C4-2B (cell line): ENCODE measurements around the gene PHACTR1.

Experiments
- H3K27ac ChIP-seq: fragments of 450-650 bp; 2 replicates; pipeline ENCODE4 v1.5.1; 2017
- ZFX ChIP-seq: fragments of 450-650 bp; IDR thresholded peaks from 2 replicates; pipeline ENCODE4 v1.6.1; 2017
- TF ChIP-seq, protein P1 (sequence below): fragments of 450-650 bp; conservative IDR thresholded peaks from 2 replicates; pipeline ENCODE4 v1.5.1; 2017; ENCODE audit warnings: mild to moderate bottlenecking

Gene PHACTR1

DNA sequence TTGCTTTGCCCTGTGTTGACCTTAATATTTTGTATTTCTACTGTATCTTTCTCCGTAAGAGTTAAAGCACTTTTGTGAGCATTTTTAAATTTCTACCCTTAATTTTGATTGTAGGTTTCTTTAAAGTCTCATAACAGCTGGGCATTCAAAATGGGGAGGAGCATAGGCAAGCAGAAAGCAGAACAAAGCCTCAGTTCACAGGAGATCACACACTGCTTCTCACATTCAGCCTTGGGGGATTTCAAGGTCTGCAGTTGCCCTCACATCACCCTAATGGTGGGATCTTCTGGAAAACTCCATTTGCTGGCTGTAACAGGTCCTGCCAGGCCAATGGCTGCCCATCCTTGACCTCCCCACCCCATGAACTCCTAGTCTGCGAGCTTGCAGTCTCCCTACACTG, 292.9 kb downstream of the PHACTR1 start:
- TF ChIP-seq, protein P1, sequence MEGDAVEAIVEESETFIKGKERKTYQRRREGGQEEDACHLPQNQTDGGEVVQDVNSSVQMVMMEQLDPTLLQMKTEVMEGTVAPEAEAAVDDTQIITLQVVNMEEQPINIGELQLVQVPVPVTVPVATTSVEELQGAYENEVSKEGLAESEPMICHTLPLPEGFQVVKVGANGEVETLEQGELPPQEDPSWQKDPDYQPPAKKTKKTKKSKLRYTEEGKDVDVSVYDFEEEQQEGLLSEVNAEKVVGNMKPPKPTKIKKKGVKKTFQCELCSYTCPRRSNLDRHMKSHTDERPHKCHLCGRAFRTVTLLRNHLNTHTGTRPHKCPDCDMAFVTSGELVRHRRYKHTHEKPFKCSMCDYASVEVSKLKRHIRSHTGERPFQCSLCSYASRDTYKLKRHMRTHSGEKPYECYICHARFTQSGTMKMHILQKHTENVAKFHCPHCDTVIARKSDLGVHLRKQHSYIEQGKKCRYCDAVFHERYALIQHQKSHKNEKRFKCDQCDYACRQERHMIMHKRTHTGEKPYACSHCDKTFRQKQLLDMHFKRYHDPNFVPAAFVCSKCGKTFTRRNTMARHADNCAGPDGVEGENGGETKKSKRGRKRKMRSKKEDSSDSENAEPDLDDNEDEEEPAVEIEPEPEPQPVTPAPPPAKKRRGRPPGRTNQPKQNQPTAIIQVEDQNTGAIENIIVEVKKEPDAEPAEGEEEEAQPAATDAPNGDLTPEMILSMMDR: no peak
- no peak for TF ChIP-seq ZFX
- H3K27ac ChIP-seq: no peak overlapping the region

DNA sequence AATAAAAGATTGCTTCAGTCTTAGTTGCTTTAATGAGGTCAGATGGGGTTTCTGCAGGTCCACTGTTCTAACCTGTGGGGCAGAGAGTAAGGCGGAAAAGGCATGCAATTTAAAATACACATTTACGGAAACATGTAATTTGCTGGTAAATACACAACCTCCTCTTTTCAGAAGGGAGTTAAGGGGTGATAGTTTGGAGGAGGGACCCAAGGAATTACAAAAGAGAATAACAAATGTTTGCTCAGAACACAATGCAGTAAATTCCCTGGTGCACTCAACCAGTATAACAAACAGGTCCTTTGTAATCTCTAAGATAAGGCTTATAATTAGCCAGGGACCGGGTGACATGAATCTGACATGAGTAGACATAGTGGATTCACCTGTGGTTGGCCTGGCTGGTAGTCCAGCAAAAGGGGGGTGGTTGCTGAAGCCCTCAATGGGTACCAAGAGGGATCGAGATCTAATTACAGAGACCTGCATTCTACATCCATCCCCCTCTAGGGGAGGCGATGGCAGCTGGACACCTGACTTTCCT, 295.1 kb downstream of the PHACTR1 start:
- TF ChIP-seq, protein P1: no peak
- TF ChIP-seq ZFX: no peak
- no peak overlapping the region for H3K27ac ChIP-seq

DNA sequence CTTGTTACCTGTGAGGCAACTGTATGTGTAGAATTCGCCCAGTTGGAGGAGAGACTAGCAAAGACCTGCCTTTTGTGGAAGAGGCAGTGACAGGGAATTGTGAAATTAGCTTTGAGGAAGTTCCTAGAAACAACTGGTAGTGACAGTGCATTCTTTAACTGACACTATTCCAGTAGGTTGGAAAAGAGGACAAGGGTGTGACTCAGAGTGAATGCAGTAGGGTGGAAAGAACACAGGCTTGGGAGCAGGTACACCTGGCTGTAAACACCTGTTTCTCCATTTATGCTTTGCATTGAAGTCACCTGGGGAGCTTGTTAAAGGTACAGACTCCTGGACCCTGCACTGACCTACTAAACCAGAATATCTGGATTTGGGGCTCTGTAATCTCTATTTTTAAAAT, 295.7 kb downstream of the PHACTR1 start:
- no peak for TF ChIP-seq ZFX
- TF ChIP-seq, protein P1: no peak
- no peak overlapping the region for H3K27ac ChIP-seq

DNA sequence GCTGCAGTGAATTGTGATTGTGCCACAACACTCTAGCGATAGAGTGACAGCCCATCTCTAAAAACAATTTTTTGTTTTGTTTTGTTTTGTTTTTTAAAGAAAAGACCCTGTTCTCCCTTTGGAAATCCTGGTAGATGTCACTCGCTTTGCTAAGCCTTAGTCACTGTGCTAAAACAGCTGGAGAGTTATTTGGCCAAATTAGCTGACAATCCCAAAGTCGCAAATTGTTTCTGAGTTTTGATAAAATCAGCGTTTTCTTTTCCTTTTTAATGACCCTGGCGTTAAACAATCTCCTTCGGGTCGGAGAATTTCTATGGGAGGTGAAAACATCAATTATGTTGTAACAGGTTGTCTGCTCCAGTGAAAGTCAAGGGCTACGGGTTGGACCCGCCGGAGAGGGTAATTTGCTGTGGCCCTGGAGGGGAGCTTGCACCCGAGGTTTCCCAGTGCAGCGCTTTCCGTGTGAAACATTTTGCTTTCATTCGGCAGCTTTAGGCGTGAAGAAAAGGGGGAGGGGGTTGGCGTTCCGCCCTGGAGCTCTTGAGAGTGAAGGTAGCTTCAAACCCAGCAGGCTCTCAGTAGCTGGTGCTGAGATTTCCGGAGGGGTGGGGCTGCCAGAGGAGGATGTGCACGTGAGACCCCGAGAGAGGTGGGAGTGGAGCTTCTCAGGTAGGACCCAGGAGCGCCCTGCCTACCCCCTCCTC, 296.6 kb downstream of the PHACTR1 start:
- H3K27ac ChIP-seq: no peak overlapping the region
- TF ChIP-seq ZFX: no peak
- TF ChIP-seq, protein P1: no peak

DNA sequence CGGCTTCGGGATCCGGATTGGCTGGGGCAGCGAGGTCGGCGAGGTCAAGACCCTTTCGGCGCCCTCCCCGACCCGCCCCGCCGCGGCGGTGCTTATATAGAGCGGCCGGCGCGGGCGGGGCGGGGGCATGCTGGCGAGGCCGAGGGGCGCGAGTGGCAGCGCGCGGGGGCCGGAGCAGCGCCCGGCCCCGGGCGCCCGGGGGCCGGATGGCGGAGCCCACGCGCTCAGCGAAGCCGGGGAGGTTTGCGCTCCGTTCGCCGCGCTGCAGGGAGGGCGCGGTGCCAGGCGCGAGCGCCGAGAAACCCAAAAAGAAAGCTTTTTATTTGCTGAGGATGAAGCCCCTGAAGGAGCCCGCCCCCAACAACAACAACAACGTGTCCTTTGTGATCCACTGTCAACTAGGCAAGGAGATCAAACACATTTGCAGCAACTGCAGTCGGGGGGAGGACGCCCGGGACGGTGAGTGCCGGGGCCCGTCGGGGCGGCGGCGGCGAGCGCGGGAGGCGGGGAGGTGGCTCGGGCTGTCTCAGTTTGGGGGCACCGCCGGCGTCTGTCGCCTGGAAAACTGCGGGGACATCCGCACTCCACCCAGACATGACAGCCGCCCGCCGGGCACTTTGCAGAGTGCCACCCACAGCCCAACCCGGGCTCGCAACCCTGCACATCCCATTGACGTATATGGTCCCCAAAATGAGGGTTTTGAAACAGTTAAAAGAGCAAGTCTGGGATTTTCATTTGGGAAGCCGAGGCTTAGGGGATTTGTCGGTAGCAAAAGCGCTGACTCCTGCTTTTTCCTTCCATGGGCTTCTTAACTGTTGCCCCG, 297.3 kb downstream of the PHACTR1 start:
- no peak overlapping the region for H3K27ac ChIP-seq
- TF ChIP-seq, protein P1: no peak
- TF ChIP-seq ZFX: no peak

DNA sequence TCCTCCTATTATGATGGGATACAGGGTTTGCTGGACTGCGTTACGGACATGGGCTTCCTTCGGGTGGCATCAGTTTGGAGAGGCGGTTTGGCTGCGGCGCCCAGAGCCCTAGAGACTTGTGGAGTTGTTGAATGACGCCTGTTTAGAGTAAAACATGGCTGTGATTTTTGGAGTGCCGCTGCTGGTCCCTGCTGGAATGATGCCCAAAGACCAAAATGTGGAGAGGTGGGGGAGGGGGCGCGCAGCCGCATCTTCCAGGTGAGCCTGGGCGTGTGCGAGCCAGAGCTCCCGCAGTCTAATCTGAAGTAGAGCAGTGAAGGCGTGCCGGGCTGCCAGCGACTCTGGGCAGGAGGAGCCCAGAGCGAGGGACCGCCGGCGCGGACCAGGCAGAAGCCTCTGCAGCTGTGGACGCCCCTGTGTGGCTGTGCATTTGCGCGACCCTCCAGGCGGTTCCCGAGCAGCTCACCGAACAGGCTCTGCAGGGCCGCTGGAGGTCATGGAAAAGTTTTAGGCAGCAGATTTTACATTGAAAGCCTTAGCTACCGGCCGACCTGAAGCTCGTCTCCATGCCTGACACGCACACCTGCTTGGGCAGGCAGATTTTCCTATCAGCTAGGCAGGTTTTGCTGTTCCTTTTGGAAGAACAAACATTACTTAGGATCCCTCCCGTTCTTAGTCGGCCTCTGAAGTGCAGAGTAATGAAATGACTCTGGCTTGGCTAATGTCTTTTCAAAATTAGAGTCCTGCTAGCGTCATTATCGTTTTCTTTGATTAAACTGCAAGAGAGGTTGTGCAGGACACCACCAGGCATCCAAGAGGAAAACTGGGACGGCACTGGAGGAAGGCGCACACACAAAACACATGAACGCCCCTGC, 298.2 kb downstream of the PHACTR1 start:
- TF ChIP-seq, protein P1: no peak
- TF ChIP-seq ZFX: no peak
- H3K27ac ChIP-seq: no peak overlapping the region
